GM19239 (cell line): ENCODE data around the gene RALGPS2.
A peak's percentile ranks its signal among the peaks of the same experiment; 100 is the strongest.
"Not testable (repeated sequence)": the region's sequence is repeated elsewhere in the genome, so short reads cannot be mapped to it uniquely, and the experiment has no call there.

ENCODE experiments used
- DNase-seq: peaks from one replicate; pipeline ENCODE4 v3.0.0; 2011; ENCODE audit warnings: low spot score; ENCODE audit not compliant: insufficient read length
- FAIRE-seq: peaks from 2 replicates; lab custom pipeline; 2011; peaks lifted over from hg19 to GRCh38; lab: Jason Lieb, UNC

RALGPS2 gene

DNA sequence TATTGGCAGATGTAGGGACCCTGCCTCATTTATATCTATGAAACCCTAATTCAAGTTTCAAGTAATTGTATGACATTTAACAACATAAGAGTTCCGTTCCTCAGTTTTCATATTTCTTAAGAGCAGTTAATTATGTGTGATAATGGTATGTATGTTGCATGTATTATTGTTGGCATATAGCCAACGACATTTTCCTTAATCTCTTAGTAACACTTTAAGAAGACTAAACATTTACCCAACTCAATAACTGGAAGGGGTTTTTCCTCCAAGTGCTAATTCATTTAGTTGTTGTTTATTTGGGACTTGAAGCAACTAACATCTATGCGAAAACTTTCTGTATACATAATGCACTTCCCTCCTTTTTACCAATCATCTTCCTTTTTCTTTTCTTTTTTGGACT, 1.5 kb upstream of the RALGPS2 start:
- DNase-seq (no peak), FAIRE-seq (peak; percentile 35)

- DNase-seq (no peak), FAIRE-seq (peak; percentile 14)
Measured at GRCh38 chr1:178724376-178724727, 692 bp upstream of the RALGPS2 start.

DNA sequence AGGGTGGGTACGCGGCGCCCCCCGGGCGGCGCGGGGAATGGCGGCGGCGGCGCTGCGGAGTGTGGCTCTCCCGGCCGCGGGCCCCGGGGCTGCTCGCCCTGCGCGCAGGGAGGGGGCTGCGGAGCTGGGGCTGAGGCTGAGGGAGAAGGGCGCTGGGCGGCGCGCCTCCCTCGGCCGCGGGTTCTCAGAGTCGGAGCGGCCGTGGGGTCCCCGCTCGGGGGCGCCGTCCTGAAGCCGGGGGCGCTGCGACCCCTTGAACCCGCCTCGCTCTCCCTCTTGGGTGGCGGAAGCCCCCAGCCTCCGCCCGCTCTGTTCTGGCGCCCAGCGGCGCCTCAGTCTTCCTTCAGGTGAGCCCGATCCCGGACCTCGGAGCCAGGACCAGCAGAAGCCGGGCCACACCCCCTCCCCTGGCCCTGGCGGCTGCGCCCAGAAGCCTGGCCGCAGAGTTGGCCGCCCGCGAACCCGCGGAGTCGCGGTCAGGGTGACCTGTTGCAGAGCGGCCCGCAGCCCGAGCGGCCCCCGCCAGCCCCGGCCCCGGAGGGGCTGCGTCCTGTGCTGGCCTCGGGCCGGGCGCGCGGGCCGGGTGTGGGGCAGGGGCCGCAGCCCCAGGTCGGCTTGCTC, 532 bp downstream of the RALGPS2 start:
- FAIRE-seq (no peak), DNase-seq (peak; percentile 26)

DNA sequence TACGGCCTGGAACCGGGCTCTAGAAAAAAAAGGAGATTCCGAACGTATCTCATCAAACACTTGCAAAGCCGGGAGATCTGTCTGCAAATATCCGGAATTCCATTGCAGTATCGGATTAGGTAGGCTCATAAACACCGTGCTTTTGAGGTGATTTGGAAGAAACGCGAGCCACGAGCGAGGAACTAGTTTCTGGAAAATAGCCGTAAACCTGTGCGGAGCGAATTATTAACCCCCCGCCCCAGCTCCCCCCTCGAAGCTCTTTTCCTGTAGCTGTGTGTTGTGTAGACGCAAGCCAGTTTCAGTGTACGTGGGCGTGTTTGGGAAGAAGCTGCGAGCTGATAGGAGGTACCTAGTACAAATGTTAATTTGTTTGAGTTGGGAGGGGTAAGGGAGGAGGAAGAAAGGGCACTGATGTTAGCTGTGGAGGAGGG, 1.1 kb downstream of the RALGPS2 start:
- DNase-seq (peak; percentile 73), FAIRE-seq (peak; percentile 97)

DNA sequence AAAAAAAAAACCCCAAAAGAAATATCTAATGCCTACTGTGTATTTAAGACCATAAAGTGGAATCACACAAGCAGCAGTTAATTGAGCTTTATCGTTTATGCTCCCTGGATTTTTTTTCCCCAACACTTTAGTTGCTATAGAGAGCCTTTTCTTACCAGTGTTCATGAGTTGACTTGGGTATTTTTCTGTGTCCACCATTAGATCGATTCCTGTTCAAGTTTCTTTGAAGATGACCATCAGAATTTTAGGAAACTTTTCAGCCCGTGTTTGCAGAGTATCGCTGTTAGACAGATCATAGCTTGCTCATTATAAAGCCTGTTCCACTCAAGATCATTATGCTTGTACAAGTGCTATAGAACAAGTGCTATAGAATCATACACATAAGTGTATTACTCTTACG, 1.5 kb downstream of the RALGPS2 start:
- DNase-seq (no peak), FAIRE-seq (no peak)

DNA sequence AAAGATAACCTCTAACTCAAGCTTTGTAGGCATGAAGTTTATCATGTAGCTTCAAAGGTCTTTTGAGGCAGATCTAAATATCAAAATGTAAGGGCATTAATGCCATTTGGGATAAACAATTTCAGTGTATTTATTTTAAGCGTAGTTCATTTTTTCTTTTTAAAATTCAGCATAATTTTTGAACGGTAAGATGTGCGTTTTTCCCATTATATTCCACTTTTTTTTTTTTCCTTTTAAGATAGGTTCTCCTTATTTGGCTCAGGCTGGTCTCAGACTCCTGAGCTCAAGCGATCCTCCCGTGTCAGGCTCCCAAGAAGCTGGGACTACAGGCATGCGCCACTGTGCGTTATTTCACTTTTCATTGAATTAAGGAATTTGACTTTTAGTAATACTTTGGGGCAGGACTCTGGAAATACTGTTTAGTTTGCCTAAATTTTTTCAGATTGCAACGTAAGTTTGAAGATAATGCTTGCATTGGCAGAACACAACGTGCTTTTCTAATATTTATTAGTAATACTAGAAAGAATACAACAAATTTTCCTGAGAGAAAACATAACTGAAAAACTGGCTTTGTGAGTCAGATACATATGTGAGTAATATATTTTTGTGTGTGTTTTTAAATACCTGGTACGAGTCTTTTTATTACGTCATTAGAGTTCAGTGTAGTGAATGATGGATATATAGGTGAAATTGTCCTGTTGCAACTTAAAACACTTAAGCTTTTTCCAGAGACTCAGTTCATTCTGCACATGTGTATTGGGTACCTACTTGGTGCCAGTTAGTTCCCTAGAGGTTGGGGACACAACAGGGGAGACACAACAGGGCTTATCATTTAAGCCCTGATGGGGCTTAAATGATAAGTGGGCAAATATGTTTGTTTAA, 2.2 kb downstream of the RALGPS2 start:
- peak; percentile 64 for FAIRE-seq
- no peak for DNase-seq

- DNase-seq: no peak
- no peak for FAIRE-seq
Measured at GRCh38 chr1:178733972-178734371, 8.9 kb downstream of the RALGPS2 start.

GRCh38 chr1:178738780-178739179, 13.7 kb downstream of the RALGPS2 start:
- DNase-seq (no peak), FAIRE-seq (no peak)

GRCh38 chr1:178739285-178740045, 14.4 kb downstream of the RALGPS2 start:
- FAIRE-seq (no peak), DNase-seq (no peak)

- FAIRE-seq: no peak
Measured at GRCh38 chr1:178740491-178740890, 15.4 kb downstream of the RALGPS2 start.

DNA sequence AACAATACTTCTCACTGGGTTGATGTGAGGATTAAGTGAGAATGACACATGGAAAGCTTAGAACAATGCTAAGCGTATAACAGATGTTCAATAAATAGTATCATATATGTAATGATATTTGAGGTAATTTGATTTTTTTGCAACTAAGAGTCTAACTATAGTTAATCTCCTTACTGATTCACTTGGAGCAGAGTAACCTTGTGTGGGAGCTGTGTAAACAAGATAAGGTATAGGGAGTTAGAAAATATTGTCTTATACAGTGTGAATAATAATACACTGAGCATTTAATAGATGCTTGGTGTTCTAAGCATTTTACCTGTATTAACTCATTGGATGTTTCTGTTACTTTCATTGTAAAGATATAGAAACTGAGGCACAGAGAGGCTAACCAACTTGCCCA, 15.9 kb downstream of the RALGPS2 start:
- FAIRE-seq: no peak
- no peak for DNase-seq

More at GRCh38 chr1:178740491-178740890, 15.4 kb downstream of the RALGPS2 start:
- DNase-seq: no peak

DNA sequence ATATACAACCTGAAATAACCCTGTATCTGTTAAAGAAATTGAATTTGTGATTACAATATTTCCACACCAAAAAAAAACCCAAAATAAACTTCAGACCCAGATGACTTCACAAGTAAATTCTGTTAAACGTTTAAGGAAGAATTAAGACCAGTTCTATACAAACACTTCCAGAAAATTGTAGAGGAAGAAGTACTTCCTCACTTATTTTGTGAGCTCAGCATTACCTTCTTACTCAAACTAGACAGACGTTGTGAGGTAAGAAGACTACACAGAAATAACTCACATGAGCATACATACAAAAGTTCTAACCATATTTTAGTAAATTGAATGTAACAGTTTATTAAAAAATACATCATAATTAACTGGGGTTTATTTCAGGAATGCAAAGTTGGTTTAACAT, 18.8 kb downstream of the RALGPS2 start:
- FAIRE-seq (no peak), DNase-seq (no peak)

GRCh38 chr1:178745260-178745659, 20.2 kb downstream of the RALGPS2 start:
- no peak for FAIRE-seq
- DNase-seq: no peak

DNA sequence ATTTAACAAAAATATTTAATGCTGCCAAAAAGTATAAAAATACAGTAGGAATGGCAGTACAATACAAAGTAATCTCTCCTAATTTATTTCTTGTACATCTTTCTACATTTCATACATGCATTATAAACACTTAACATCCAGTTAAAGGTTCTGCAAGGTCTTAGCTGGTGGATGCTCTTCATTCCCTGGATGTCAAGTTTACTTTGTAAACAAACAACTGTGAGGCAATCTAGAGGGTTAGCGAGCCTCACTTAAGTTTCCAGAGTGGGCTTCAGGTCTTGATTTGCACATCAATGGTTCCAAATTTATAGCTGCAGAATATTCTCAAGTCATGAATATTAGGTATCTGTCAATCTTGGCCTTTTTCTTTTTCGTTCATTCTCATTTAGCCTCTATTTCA, 21.3 kb downstream of the RALGPS2 start:
- DNase-seq: no peak
- no peak for FAIRE-seq

DNA sequence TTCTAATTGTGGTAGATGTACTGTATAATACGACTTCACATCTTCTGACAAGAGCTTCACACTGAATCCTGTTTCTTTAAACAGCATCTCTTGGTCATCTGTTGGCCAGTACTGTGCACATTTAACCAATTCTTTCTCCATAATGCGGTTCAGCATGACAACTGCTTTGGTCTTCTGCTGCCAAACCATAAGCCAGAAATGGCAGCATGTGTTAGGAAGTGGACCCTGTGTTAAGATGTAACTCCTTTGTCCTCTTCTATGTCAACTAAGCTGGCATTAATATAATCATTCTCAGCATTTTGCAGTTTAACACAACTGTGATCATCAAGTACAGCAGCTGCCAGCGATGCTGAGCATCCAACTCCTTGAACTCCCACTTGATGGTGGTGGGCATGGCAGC, 22.3 kb downstream of the RALGPS2 start:
- DNase-seq, FAIRE-seq: not testable (repeated sequence)

- FAIRE-seq (no peak), DNase-seq (no peak)
Measured at GRCh38 chr1:178749581-178750166, 24.6 kb downstream of the RALGPS2 start.

GRCh38 chr1:178751046-178751445, 26.0 kb downstream of the RALGPS2 start:
- DNase-seq (no peak), FAIRE-seq (no peak)

DNA sequence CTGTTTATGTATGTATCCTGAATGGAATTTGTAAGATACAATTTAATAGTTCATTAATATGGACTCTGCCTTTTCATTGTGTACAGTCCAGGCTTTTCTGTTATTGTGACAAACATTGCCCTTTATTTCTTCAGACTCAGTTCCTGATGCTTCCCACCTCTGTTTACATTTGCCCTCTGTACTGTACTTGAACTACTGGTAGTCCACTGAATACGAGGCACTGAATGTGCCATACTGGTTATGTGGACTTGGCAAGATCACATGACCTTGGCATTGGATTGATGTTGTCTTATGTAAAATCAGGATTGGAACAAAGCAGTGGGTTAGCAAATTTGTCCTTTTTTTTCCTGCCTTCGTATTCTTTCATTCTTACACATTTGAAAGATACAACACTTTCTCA, 27.8 kb downstream of the RALGPS2 start:
- DNase-seq (no peak), FAIRE-seq (no peak)

- FAIRE-seq, DNase-seq: not testable (repeated sequence)
Measured at GRCh38 chr1:178754655-178755256, 29.7 kb downstream of the RALGPS2 start.

DNA sequence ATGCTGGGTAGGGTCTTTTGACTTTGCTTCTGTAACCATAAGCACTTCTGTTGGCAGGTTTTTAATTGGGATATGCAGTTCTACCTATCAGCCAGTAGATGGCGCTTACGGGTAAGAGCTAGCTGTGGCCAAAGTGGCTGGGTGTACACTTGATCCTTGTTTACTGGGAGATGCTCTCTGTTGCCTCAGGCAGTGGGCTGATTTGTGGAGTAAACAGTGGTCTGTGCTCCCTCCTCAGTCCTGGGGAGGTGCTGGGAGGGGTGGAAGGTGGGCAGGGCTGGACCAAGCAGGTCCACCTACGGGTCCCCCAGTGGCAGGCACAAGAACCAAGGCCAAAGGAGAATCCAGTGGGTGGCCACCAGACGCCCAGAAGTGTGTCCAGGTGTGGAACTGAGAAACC, 43.4 kb downstream of the RALGPS2 start:
- no peak for DNase-seq

More for the DNA sequence above, 43.4 kb downstream of the RALGPS2 start:
- FAIRE-seq: peak; percentile 60
